K562 (cell line): Measurements from ENCODE around the gene ABCA7. TPM values are rescaled to one million over a fixed set of nuclear protein-coding genes. Genes with fewer than 3 reads are reported as not detected.

Experiments used
- ATF7 ChIP-seq: fragments of 450-650 bp; IDR thresholded peaks from 2 replicates; pipeline ENCODE4 v1.7.1; 2014; ENCODE audit warnings: mild to moderate bottlenecking, moderate library complexity
- BHLHE40 ChIP-seq: IDR thresholded peaks from 2 replicates; pipeline ENCODE4 v1.6.1; 2011; ENCODE audit warnings: low read length, improper control_type of control experiment
- CBX1 ChIP-seq: sonication (generic); IDR thresholded peaks from 2 replicates; pipeline ENCODE4 v1.6.1; 2016; ENCODE audit warnings: antibody characterized with exemption, low read depth, mild to moderate bottlenecking
- CBX3 ChIP-seq, 2 experiments: IDR thresholded peaks; 1 replicate in 1 of 2; 2 replicates in 1 of 2; pipeline ENCODE4 v1.6.1; 2012; ENCODE audit warnings: inconsistent platforms in 2 of 2, low read length in 2 of 2, borderline replicate concordance in 1 of 2, control low read depth in 1 of 2
- CTBP1 ChIP-seq: fragments of 450-650 bp; IDR thresholded peaks from 2 replicates; pipeline ENCODE4 v1.6.1; 2016; ENCODE audit warnings: borderline replicate concordance
- HMG20B ChIP-seq: fragments of 250-450 bp; sonication (Bioruptor Pico); IDR thresholded peaks from 2 replicates; pipeline ENCODE4 v1.5.0; 2021; ENCODE audit warnings: mild to moderate bottlenecking
- SIN3A ChIP-seq, 2 experiments: fragments of 150-350 bp in 1 of 2; IDR thresholded peaks; 2 replicates each; pipeline ENCODE4 v1.6.1; 2011 to 2016; ENCODE audit warnings: borderline replicate concordance in 2 of 2, low read depth in 2 of 2, low read length in 2 of 2, mild to moderate bottlenecking in 2 of 2, moderate library complexity in 2 of 2; ENCODE audit not compliant: control insufficient read depth in 1 of 2
- TEAD1 ChIP-seq, 2 experiments: fragments of 450-650 bp in 1 of 2; sonication (generic) in 1 of 2; formaldehyde crosslinking; IDR thresholded peaks; 2 replicates each; pipeline versions ENCODE4 v1.4.0 to v1.8.0; 2020 to 2022; ENCODE audit warnings: mild to moderate bottlenecking in 2 of 2, missing genetic modification reagents in 1 of 2
- ZNF133 ChIP-seq: fragments of 250-450 bp; sonication (Bioruptor Pico); IDR thresholded peaks from 2 replicates; pipeline ENCODE4 v1.4.0; 2020; ENCODE audit warnings: mild to moderate bottlenecking
- ZNF431 ChIP-seq: sonication (generic); formaldehyde crosslinking; IDR thresholded peaks from 2 replicates; pipeline ENCODE4 v1.8.0; 2022; ENCODE audit warnings: mild to moderate bottlenecking, missing genetic modification reagents
- polyA plus RNA-seq, 8 experiments: library from polyadenylated mRNA; depleted of rRNA in 4 of 8; stranded (reverse) in 5 of 8; unstranded in 3 of 8; fragments of >200 nt; fragmentation: Nextera tagmentation in 2 of 8; fragmentation: Illumina TruSeq in 1 of 8; extraction: Ambion mirVana in 2 of 8; extraction: Trizol in 1 of 8; gene quantifications; 2 replicates each; pipeline versions ENCODE4 v1.2.1 to v1.2.3, GENCODE V29; 2011 to 2014; ENCODE audit warnings: inconsistent platforms in 1 of 8, missing spikeins in 1 of 8
- total RNA-seq, 7 experiments: library from RNA; depleted of rRNA in 6 of 7; stranded (reverse); fragments of >200 nt in 6 of 7; fragmentation: Illumina TruSeq in 2 of 7; extraction: Trizol in 2 of 7; gene quantifications; 2 replicates each; pipeline versions ENCODE4 v1.2.1 to v1.2.3, GENCODE V29; 2011 to 2021; ENCODE audit warnings: low replicate concordance in 1 of 7
- TF ChIP-seq, protein P1 (sequence below): sonication (generic); formaldehyde crosslinking; IDR thresholded peaks from 2 replicates; pipeline ENCODE4 v1.8.0; 2022; ENCODE audit warnings: mild to moderate bottlenecking, missing genetic modification reagents
- TF ChIP-seq, protein P2 (sequence below): fragments of 450-650 bp; IDR thresholded peaks from 2 replicates; pipeline ENCODE4 v1.6.1; 2018; ENCODE audit warnings: mild to moderate bottlenecking, low read depth; ENCODE audit not compliant: partially characterized antibody
- TF ChIP-seq, protein P3 (sequence below): fragments of 250-450 bp; sonication (Bioruptor Pico); IDR thresholded peaks from 2 replicates; pipeline ENCODE4 v1.4.0; 2020
- TF ChIP-seq, protein P4 (sequence below): fragments of 250-450 bp; sonication (Bioruptor Pico); IDR thresholded peaks from 2 replicates; pipeline ENCODE4 v1.8.0; 2022; ENCODE audit warnings: inconsistent platforms, mild to moderate bottlenecking, moderate library complexity, borderline replicate concordance
- TF ChIP-seq, protein P5 (sequence below): fragments of 250-450 bp; sonication (Bioruptor Pico); IDR thresholded peaks from 2 replicates; pipeline ENCODE4 v1.5.0; 2021

ABCA7 gene
- total and polyA plus RNA-seq, 9 of the 15 experiments (the other 6 are each of a cell fraction or from before 2014, with no cell fraction given): 2.3 to 96.1 (median 31.2) TPM

DNA sequence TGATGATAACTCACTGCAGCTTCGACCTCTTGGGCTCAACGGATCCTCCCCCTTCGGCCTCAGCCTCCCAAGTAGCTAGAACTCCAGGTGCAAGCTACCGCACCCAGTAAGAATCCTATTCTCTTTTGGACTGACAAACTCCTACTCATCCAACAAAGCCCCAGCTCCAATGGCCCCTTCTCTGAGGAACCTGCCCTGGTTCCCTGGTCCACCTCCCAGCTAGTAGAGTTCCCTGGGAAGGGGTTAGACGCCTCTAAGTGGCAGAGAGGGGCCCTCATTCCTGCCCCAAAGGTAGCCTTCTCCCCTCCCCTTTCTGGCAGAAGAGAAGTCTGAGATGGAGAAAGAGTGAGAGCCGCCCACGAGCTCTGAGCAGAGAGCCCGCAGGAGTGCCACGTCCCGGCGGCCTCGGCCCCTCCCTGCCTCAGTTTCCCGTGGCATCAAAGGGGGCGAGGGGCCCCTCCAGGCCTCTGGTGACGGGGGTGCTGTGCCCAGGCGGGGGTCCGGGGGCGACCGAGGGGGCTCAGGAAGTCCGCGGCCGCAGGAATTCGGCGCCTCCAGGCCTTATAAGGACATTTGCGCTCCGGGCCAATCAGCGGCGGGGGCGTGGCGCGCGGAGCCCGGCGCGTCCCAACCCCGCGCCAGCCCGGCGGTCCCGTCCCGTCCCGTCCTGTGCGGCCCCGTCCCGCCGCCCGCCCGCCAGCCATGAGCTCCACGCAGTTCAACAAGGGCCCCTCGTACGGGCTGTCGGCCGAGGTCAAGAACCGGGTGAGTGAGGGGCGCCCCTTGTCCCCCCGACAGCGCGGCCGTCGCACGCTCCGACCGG is 13.7 kb upstream of the ABCA7 start, which contains the start of gene CNN2 (continued):
- TF ChIP-seq BHLHE40: no peak
- TF ChIP-seq ATF7: no peak
- TF ChIP-seq, protein P1, sequence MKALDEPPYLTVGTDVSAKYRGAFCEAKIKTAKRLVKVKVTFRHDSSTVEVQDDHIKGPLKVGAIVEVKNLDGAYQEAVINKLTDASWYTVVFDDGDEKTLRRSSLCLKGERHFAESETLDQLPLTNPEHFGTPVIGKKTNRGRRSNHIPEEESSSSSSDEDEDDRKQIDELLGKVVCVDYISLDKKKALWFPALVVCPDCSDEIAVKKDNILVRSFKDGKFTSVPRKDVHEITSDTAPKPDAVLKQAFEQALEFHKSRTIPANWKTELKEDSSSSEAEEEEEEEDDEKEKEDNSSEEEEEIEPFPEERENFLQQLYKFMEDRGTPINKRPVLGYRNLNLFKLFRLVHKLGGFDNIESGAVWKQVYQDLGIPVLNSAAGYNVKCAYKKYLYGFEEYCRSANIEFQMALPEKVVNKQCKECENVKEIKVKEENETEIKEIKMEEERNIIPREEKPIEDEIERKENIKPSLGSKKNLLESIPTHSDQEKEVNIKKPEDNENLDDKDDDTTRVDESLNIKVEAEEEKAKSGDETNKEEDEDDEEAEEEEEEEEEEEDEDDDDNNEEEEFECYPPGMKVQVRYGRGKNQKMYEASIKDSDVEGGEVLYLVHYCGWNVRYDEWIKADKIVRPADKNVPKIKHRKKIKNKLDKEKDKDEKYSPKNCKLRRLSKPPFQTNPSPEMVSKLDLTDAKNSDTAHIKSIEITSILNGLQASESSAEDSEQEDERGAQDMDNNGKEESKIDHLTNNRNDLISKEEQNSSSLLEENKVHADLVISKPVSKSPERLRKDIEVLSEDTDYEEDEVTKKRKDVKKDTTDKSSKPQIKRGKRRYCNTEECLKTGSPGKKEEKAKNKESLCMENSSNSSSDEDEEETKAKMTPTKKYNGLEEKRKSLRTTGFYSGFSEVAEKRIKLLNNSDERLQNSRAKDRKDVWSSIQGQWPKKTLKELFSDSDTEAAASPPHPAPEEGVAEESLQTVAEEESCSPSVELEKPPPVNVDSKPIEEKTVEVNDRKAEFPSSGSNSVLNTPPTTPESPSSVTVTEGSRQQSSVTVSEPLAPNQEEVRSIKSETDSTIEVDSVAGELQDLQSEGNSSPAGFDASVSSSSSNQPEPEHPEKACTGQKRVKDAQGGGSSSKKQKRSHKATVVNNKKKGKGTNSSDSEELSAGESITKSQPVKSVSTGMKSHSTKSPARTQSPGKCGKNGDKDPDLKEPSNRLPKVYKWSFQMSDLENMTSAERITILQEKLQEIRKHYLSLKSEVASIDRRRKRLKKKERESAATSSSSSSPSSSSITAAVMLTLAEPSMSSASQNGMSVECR (CRISPR knock-in tag): peak; percentile 77
- TF ChIP-seq CTBP1: peak; percentile 83
- TF ChIP-seq CBX1: no peak
- no peak for TF ChIP-seq CBX3 (IDR thresholded peaks at IDR 0.05; ENCODE audit: borderline replicate concordance in 1 of 2, low read length in 2 of 2)
- TF ChIP-seq TEAD1 (CRISPR knock-in tag; IDR thresholded peaks at IDR 0.05): peak in 1 of 2 experiments; percentile 94; a peak in 2 of 4 replicates
- no peak for TF ChIP-seq ZNF133 (CRISPR knock-in tag)
- peak; percentile 23; the same call in 1 of the 2 replicates for TF ChIP-seq HMG20B (CRISPR knock-in tag)
- TF ChIP-seq, protein P2, sequence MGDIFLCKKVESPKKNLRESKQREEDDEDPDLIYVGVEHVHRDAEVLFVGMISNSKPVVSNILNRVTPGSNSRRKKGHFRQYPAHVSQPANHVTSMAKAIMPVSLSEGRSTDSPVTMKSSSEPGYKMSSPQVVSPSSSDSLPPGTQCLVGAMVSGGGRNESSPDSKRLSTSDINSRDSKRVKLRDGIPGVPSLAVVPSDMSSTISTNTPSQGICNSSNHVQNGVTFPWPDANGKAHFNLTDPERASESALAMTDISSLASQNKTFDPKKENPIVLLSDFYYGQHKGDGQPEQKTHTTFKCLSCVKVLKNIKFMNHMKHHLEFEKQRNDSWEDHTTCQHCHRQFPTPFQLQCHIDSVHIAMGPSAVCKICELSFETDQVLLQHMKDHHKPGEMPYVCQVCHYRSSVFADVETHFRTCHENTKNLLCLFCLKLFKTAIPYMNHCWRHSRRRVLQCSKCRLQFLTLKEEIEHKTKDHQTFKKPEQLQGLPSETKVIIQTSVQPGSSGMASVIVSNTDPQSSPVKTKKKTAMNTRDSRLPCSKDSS: no peak
- TF ChIP-seq SIN3A (IDR thresholded peaks at IDR 0.05; ENCODE audit: borderline replicate concordance in 2 of 2, control insufficient read depth in 1 of 2, low read depth in 2 of 2, low read length in 2 of 2): peak; percentile 29 to 79; a peak in 1 of 4 replicates
- TF ChIP-seq, protein P3, sequence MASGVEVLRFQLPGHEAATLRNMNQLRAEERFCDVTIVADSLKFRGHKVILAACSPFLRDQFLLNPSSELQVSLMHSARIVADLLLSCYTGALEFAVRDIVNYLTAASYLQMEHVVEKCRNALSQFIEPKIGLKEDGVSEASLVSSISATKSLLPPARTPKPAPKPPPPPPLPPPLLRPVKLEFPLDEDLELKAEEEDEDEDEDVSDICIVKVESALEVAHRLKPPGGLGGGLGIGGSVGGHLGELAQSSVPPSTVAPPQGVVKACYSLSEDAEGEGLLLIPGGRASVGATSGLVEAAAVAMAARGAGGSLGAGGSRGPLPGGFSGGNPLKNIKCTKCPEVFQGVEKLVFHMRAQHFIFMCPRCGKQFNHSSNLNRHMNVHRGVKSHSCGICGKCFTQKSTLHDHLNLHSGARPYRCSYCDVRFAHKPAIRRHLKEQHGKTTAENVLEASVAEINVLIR (CRISPR knock-in tag): no peak
- TF ChIP-seq, protein P4, sequence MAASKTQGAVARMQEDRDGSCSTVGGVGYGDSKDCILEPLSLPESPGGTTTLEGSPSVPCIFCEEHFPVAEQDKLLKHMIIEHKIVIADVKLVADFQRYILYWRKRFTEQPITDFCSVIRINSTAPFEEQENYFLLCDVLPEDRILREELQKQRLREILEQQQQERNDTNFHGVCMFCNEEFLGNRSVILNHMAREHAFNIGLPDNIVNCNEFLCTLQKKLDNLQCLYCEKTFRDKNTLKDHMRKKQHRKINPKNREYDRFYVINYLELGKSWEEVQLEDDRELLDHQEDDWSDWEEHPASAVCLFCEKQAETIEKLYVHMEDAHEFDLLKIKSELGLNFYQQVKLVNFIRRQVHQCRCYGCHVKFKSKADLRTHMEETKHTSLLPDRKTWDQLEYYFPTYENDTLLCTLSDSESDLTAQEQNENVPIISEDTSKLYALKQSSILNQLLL (CRISPR knock-in tag): no peak
- 0 out of 2 replicates have a peak, but pooled peaks have one; percentile 40 for TF ChIP-seq ZNF431 (CRISPR knock-in tag)
- TF ChIP-seq, protein P5, sequence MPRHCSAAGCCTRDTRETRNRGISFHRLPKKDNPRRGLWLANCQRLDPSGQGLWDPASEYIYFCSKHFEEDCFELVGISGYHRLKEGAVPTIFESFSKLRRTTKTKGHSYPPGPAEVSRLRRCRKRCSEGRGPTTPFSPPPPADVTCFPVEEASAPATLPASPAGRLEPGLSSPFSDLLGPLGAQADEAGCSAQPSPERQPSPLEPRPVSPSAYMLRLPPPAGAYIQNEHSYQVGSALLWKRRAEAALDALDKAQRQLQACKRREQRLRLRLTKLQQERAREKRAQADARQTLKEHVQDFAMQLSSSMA: no peak
